GM21423 (cell line): Measurements from ENCODE around the gene ULK1.
"Not testable (repeated sequence)": the region's sequence is repeated elsewhere in the genome, so short reads cannot be mapped to it uniquely, and the experiment has no call there.

Source experiments
- ATAC-seq: cut with Tn5 transposase; IDR thresholded peaks from one replicate; pipeline ENCODE4 v1.9.1; 2021; ENCODE audit warnings: mild to moderate bottlenecking, moderate library complexity; ENCODE audit not compliant: unreplicated experiment

The ULK1 gene

GRCh38 chr12:131941116-131941986, 46.9 kb downstream of the ULK1 start:
- ATAC-seq, result no peak

GRCh38 chr12:131941987-131942341, 47.5 kb downstream of the ULK1 start:
- no peak for ATAC-seq

- ATAC-seq, result no peak
These were observed 48.2 kb downstream of the ULK1 start for GRCh38 chr12:131942671-131943070.

- ATAC-seq, result no peak
These were observed 49.0 kb downstream of the ULK1 start for GRCh38 chr12:131943389-131943788.

- ATAC-seq, result no peak
These were observed 49.5 kb downstream of the ULK1 start for GRCh38 chr12:131943876-131944275.

- no peak for ATAC-seq
These were observed 50.3 kb downstream of the ULK1 start for GRCh38 chr12:131944601-131945251.

GRCh38 chr12:131946757-131947156, 52.3 kb downstream of the ULK1 start:
- ATAC-seq, result no peak

- no peak for ATAC-seq
These were observed 53.1 kb downstream of the ULK1 start for GRCh38 chr12:131947482-131948027.

GRCh38 chr12:131948166-131948712, 53.8 kb downstream of the ULK1 start:
- ATAC-seq, result no peak

GRCh38 chr12:131948713-131949430, 54.5 kb downstream of the ULK1 start:
- ATAC-seq, result not testable (repeated sequence)

- ATAC-seq, result peak; percentile 94
These were observed 55.2 kb downstream of the ULK1 start, which contains the start of gene EP400 for GRCh38 chr12:131949431-131950181. TSS of gene EP400 (plus strand) at chr12:131949942. CDS start at chr12:131960620, 10,678 bp downstream.

- peak; percentile 27 for ATAC-seq
These were observed 55.9 kb downstream of the ULK1 start for GRCh38 chr12:131950182-131950913.

GRCh38 chr12:131953810-131954209, 59.4 kb downstream of the ULK1 start:
- ATAC-seq, result not testable (repeated sequence)

GRCh38 chr12:131954460-131954859, 60.0 kb downstream of the ULK1 start:
- not testable (repeated sequence) for ATAC-seq

- ATAC-seq, result no peak
These were observed 64.7 kb downstream of the ULK1 start for GRCh38 chr12:131959116-131959515.

- no peak for ATAC-seq
These were observed 65.5 kb downstream of the ULK1 start for GRCh38 chr12:131959641-131960589.

GRCh38 chr12:131960590-131961325, 66.3 kb downstream of the ULK1 start:
- ATAC-seq, result not testable (repeated sequence)

GRCh38 chr12:131961328-131961727, 66.9 kb downstream of the ULK1 start:
- ATAC-seq, result not testable (repeated sequence)
